H9 (cell line): ENCODE data around the gene CFAP77. TPM values are rescaled to one million over a fixed set of nuclear protein-coding genes. Genes with fewer than 3 reads are reported as not detected.

Experiments used
- DNase-seq: peaks from one replicate; pipeline ENCODE4 v3.0.0-alpha.2; 2017
- H2AFZ ChIP-seq: one replicate; pipeline ENCODE4 v1.6.1; 2013; ENCODE audit warnings: mild to moderate bottlenecking, low read length, control low read depth, moderate library complexity
- H2AK5ac ChIP-seq: 2 replicates; pipeline ENCODE4 v1.6.1; 2013; ENCODE audit warnings: low read length, control low read depth, mixed read lengths; ENCODE audit not compliant: insufficient read length
- H2BK120ac ChIP-seq: one replicate; pipeline ENCODE4 v1.6.1; 2013; ENCODE audit warnings: low read depth, mild to moderate bottlenecking, low read length, control low read depth, inconsistent platforms; ENCODE audit not compliant: poor library complexity, severe bottlenecking
- H2BK12ac ChIP-seq: 2 replicates; pipeline ENCODE4 v1.6.1; 2013; ENCODE audit warnings: low read length, control low read depth, mixed read lengths, low read depth; ENCODE audit not compliant: insufficient read length
- H2BK15ac ChIP-seq: 2 replicates; pipeline ENCODE4 v1.6.1; 2013; ENCODE audit warnings: low read depth, low read length, control low read depth
- H2BK20ac ChIP-seq: one replicate; pipeline ENCODE4 v1.6.1; 2013; ENCODE audit warnings: low read depth, mild to moderate bottlenecking, low read length, control low read depth, inconsistent platforms; ENCODE audit not compliant: poor library complexity, severe bottlenecking
- H2BK5ac ChIP-seq: 2 replicates; pipeline ENCODE4 v1.6.1; 2013; ENCODE audit warnings: low read length, control low read depth, mixed read lengths; ENCODE audit not compliant: insufficient read length
- H3K14ac ChIP-seq: 2 replicates; pipeline ENCODE4 v1.6.1; 2013; ENCODE audit warnings: low read length, control low read depth; ENCODE audit not compliant: insufficient read depth
- H3K18ac ChIP-seq: 2 replicates; pipeline ENCODE4 v1.6.1; 2013; ENCODE audit warnings: low read depth, mild to moderate bottlenecking, mixed read lengths, low read length, control low read depth; ENCODE audit not compliant: insufficient read length
- H3K23ac ChIP-seq: 2 replicates; pipeline ENCODE4 v1.6.1; 2013; ENCODE audit warnings: low read length, control low read depth, mixed read lengths, low read depth; ENCODE audit not compliant: insufficient read length
- H3K23me2 ChIP-seq: 2 replicates; pipeline ENCODE4 v1.6.1; 2013; ENCODE audit warnings: low read depth, mild to moderate bottlenecking, mixed read lengths, low read length, control low read depth; ENCODE audit not compliant: insufficient read length, poor library complexity, severe bottlenecking
- H3K27ac ChIP-seq: 2 replicates; pipeline ENCODE4 v1.5.1; 2013; ENCODE audit warnings: low read length, control low read depth, mixed read lengths, low read depth; ENCODE audit not compliant: insufficient read length
- H3K27me3 ChIP-seq: 2 replicates; pipeline ENCODE4 v1.6.1; 2013; ENCODE audit warnings: low read length, control low read depth, inconsistent platforms; ENCODE audit not compliant: insufficient read depth
- H3K4ac ChIP-seq: 2 replicates; pipeline ENCODE4 v1.6.1; 2013; ENCODE audit warnings: low read depth, mild to moderate bottlenecking, control low read depth, inconsistent platforms, low read length, moderate library complexity
- H3K4me1 ChIP-seq: 2 replicates; pipeline ENCODE4 v1.6.1; 2013; ENCODE audit warnings: low read length, control low read depth, inconsistent platforms; ENCODE audit not compliant: insufficient read depth
- H3K4me2 ChIP-seq: 2 replicates; pipeline ENCODE4 v1.6.1; 2013; ENCODE audit warnings: low read length, control low read depth, mixed read lengths; ENCODE audit not compliant: insufficient read length, insufficient read depth
- H3K56ac ChIP-seq: 2 replicates; pipeline ENCODE4 v1.6.1; 2013; ENCODE audit warnings: low read depth, mild to moderate bottlenecking, mixed read lengths, low read length, control low read depth; ENCODE audit not compliant: insufficient read length
- H3K79me1 ChIP-seq: 2 replicates; pipeline ENCODE4 v1.6.1; 2013; ENCODE audit warnings: low read depth, mild to moderate bottlenecking, moderate library complexity, low read length, control low read depth, inconsistent platforms; ENCODE audit not compliant: insufficient read depth, poor library complexity, severe bottlenecking
- H3K79me2 ChIP-seq: 2 replicates; pipeline ENCODE4 v1.6.1; 2013; ENCODE audit warnings: low read length, control low read depth, inconsistent platforms; ENCODE audit not compliant: insufficient read depth
- H3K9ac ChIP-seq: 2 replicates; pipeline ENCODE4 v1.6.1; 2013; ENCODE audit warnings: low read length, control low read depth, mixed read lengths; ENCODE audit not compliant: insufficient read length; ENCODE audit errors: extremely low read depth
- H3K9me3 ChIP-seq: one replicate; pipeline ENCODE4 v1.6.1; 2013; ENCODE audit warnings: low read depth, low read length, inconsistent platforms; ENCODE audit not compliant: control insufficient read depth
- H3T11ph ChIP-seq: one replicate; pipeline ENCODE4 v1.6.1; 2013; ENCODE audit warnings: mild to moderate bottlenecking, low read length, control low read depth, inconsistent platforms
- H4K20me1 ChIP-seq: one replicate; pipeline ENCODE4 v1.6.1; 2013; ENCODE audit not compliant: control insufficient read depth, insufficient read length, insufficient read depth
- H4K5ac ChIP-seq: 2 replicates; pipeline ENCODE4 v1.6.1; 2013; ENCODE audit warnings: low read depth, mild to moderate bottlenecking, mixed read lengths, low read length, control low read depth; ENCODE audit not compliant: insufficient read length
- H4K8ac ChIP-seq: replicated peaks from 2 replicates; pipeline ENCODE4 v1.6.1; 2013; ENCODE audit warnings: low read length, control low read depth, mixed read lengths, low read depth; ENCODE audit not compliant: insufficient read length
- H4K91ac ChIP-seq: 2 replicates; pipeline ENCODE4 v1.6.1; 2013; ENCODE audit warnings: low read depth, mild to moderate bottlenecking, moderate library complexity, mixed read lengths, low read length, control low read depth; ENCODE audit not compliant: insufficient read length
- H3K27ac Mint-ChIP-seq, 3 experiments: 2 replicates in 2 of 3; 3 replicates in 1 of 3; pipeline ENCODE4 v1.8.0; 2020 to 2021; ENCODE audit warnings: mixed read lengths in 3 of 3, mild to moderate bottlenecking in 1 of 3, moderate library complexity in 1 of 3
- H3K27me3 Mint-ChIP-seq: 2 replicates; pipeline ENCODE4 v1.8.0; 2021; ENCODE audit warnings: low read depth, mild to moderate bottlenecking, moderate library complexity, mixed read lengths
- H3K36me3 Mint-ChIP-seq, 3 experiments: 2 replicates in 2 of 3; 3 replicates in 1 of 3; pipeline ENCODE4 v1.8.0; 2020 to 2021; ENCODE audit warnings: low read depth in 3 of 3, mixed read lengths in 3 of 3; ENCODE audit not compliant: insufficient read depth in 1 of 3
- H3K4me1 Mint-ChIP-seq, 2 experiments: 2 replicates each; pipeline ENCODE4 v1.8.0; 2020; ENCODE audit warnings: mixed read lengths in 2 of 2
- H3K4me3 Mint-ChIP-seq, 2 experiments: 2 replicates in 1 of 2; 3 replicates in 1 of 2; pipeline ENCODE4 v1.8.0; 2020 to 2021; ENCODE audit warnings: mild to moderate bottlenecking in 2 of 2, mixed read lengths in 2 of 2, moderate library complexity in 1 of 2
- H3K9me3 Mint-ChIP-seq, 2 experiments: 2 replicates in 1 of 2; 3 replicates in 1 of 2; pipeline ENCODE4 v1.8.0; 2020; ENCODE audit warnings: mild to moderate bottlenecking in 2 of 2, mixed read lengths in 2 of 2, moderate library complexity in 1 of 2
- WGBS: extraction: QIAGEN DNeasy Blood & Tissue Kit; methylation state at CpG from one replicate; pipeline ENCODE4 v1.1.7; 2013; ENCODE audit warnings: missing lambda C conversion rate, low lambda C conversion rate, mixed read lengths; ENCODE audit not compliant: insufficient read length; ENCODE audit errors: extremely low coverage; 5-methylcytosine and 5-hydroxymethylcytosine counted together
- total RNA-seq: library from RNA; stranded (reverse); gene quantifications from 2 replicates; pipeline ENCODE4 v1.2.1, GENCODE V29; 2021
- TF ChIP-seq, protein P1 (sequence below): fragments of 200-600 bp; sonication (generic); conservative IDR thresholded peaks from 3 replicates; pipeline ENCODE4 v1.8.0; 2021; ENCODE audit warnings: antibody characterized with exemption, mild to moderate bottlenecking

CFAP77 gene
- total RNA-seq, 1 experiment from 2014 or later: 0.72 TPM

DNA sequence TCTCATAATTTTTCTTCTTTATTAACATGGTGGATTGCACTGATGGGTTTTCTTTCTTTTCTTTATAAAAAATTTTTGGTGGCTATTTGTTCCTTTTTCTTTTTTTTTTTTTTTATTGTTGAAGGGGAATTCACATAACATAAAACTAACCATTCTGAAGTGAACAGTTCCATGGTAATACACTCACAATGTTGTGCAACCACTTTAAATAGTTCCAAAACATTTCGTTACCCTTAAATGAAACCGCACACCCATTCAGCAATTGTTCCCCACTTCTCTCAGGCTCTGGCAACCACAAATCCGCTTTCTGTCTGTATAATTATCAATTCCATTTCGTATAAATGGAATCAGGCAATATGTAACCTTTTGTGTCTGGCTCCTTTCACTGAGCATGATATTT, 43.5 kb upstream of the CFAP77 start:
- DNase-seq: no peak
- H3K4me1 ChIP-seq: no peaks in the 10 kb centered on the region
- H3K79me2 ChIP-seq: no peaks in the 10 kb centered on the region
- H4K8ac ChIP-seq: no peak overlapping the region
- no peak overlapping the region for H2BK5ac ChIP-seq
- TF ChIP-seq, protein P1, sequence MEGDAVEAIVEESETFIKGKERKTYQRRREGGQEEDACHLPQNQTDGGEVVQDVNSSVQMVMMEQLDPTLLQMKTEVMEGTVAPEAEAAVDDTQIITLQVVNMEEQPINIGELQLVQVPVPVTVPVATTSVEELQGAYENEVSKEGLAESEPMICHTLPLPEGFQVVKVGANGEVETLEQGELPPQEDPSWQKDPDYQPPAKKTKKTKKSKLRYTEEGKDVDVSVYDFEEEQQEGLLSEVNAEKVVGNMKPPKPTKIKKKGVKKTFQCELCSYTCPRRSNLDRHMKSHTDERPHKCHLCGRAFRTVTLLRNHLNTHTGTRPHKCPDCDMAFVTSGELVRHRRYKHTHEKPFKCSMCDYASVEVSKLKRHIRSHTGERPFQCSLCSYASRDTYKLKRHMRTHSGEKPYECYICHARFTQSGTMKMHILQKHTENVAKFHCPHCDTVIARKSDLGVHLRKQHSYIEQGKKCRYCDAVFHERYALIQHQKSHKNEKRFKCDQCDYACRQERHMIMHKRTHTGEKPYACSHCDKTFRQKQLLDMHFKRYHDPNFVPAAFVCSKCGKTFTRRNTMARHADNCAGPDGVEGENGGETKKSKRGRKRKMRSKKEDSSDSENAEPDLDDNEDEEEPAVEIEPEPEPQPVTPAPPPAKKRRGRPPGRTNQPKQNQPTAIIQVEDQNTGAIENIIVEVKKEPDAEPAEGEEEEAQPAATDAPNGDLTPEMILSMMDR: no peak
- H3K18ac ChIP-seq: no peak overlapping the region
- H3K4me1 Mint-ChIP-seq: no peaks in the 10 kb centered on the region
- H3K27me3 ChIP-seq: no peaks in the 10 kb centered on the region
- H2BK20ac ChIP-seq: no peak overlapping the region
- no peaks in the 10 kb centered on the region for H3K79me1 ChIP-seq
- WGBS: no CpG with 5 or more reads among the region's 4 CpGs
- H3K9me3 ChIP-seq: no peaks in the 10 kb centered on the region
- H3K27me3 Mint-ChIP-seq: no peaks in the 10 kb centered on the region; the same call in 1 of the 2 replicates
- H2AFZ ChIP-seq: no peak overlapping the region
- H3K4me3 Mint-ChIP-seq: no peak overlapping the region
- H2BK120ac ChIP-seq: no peak overlapping the region
- H3T11ph ChIP-seq: no peak overlapping the region
- no peaks in the 10 kb centered on the region for H4K20me1 ChIP-seq
- no peaks in the 10 kb centered on the region for H3K23me2 ChIP-seq
- no peak overlapping the region for H3K14ac ChIP-seq
- no peaks in the 10 kb centered on the region for H3K36me3 Mint-ChIP-seq
- H3K56ac ChIP-seq: no peak overlapping the region
- H3K27ac Mint-ChIP-seq: no peak overlapping the region
- H4K91ac ChIP-seq: no peak overlapping the region
- no peak overlapping the region for H3K23ac ChIP-seq
- H2AK5ac ChIP-seq: no peak overlapping the region
- no peak overlapping the region for H3K9ac ChIP-seq
- H4K5ac ChIP-seq: no peak overlapping the region
- H3K4me2 ChIP-seq: no peak overlapping the region
- no peaks in the 10 kb centered on the region for H3K9me3 Mint-ChIP-seq
- H3K4ac ChIP-seq: no peak overlapping the region
- no peak overlapping the region for H2BK15ac ChIP-seq
- no peak overlapping the region for H2BK12ac ChIP-seq
- H3K27ac ChIP-seq: no peak overlapping the region
